ENCODE measurements around the gene HOXA11.

DNA sequence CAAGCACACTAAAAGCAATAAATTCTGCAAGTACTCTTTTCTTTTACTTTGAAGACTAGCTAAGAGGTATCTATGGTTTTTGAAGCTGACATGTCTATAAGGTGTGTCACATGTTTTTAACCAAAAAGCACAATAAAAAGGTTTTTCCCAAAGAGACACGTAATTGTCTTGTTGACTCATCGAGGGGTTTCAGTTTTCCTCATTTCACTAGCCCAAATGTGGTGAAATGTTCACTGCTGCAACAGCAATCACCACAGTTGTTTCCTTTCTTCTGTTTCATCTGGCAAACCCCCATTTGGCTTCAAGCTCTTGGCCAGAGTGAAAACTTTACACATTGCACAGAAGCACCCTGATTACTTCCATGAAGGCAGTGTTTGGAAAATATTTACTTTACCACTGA, 50.6 kb downstream of the HOXA11 start:
- TF ChIP-seq, protein P1, sequence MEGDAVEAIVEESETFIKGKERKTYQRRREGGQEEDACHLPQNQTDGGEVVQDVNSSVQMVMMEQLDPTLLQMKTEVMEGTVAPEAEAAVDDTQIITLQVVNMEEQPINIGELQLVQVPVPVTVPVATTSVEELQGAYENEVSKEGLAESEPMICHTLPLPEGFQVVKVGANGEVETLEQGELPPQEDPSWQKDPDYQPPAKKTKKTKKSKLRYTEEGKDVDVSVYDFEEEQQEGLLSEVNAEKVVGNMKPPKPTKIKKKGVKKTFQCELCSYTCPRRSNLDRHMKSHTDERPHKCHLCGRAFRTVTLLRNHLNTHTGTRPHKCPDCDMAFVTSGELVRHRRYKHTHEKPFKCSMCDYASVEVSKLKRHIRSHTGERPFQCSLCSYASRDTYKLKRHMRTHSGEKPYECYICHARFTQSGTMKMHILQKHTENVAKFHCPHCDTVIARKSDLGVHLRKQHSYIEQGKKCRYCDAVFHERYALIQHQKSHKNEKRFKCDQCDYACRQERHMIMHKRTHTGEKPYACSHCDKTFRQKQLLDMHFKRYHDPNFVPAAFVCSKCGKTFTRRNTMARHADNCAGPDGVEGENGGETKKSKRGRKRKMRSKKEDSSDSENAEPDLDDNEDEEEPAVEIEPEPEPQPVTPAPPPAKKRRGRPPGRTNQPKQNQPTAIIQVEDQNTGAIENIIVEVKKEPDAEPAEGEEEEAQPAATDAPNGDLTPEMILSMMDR (IDR thresholded peaks at IDR 0.05 in 2 of 3, conservative IDR thresholded peaks at IDR 0.05 in 1 of 3; ENCODE audit: control insufficient read depth in 2 of 3, extremely low read depth in 1 of 3, insufficient read depth in 1 of 3, low read depth in 3 of 3, low read length in 3 of 3): no peak
- no peak for TF ChIP-seq POLR2AphosphoS5 (IDR thresholded peaks at IDR 0.05; ENCODE audit: low read length)
- TF ChIP-seq, protein P2, sequence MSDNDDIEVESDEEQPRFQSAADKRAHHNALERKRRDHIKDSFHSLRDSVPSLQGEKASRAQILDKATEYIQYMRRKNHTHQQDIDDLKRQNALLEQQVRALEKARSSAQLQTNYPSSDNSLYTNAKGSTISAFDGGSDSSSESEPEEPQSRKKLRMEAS (IDR thresholded peaks at IDR 0.05; ENCODE audit: low read depth, low read length): no peak
- no peak for TF ChIP-seq ASH2L (IDR thresholded peaks at IDR 0.05; ENCODE audit: borderline replicate concordance, low read depth)
- TF ChIP-seq, protein P3, sequence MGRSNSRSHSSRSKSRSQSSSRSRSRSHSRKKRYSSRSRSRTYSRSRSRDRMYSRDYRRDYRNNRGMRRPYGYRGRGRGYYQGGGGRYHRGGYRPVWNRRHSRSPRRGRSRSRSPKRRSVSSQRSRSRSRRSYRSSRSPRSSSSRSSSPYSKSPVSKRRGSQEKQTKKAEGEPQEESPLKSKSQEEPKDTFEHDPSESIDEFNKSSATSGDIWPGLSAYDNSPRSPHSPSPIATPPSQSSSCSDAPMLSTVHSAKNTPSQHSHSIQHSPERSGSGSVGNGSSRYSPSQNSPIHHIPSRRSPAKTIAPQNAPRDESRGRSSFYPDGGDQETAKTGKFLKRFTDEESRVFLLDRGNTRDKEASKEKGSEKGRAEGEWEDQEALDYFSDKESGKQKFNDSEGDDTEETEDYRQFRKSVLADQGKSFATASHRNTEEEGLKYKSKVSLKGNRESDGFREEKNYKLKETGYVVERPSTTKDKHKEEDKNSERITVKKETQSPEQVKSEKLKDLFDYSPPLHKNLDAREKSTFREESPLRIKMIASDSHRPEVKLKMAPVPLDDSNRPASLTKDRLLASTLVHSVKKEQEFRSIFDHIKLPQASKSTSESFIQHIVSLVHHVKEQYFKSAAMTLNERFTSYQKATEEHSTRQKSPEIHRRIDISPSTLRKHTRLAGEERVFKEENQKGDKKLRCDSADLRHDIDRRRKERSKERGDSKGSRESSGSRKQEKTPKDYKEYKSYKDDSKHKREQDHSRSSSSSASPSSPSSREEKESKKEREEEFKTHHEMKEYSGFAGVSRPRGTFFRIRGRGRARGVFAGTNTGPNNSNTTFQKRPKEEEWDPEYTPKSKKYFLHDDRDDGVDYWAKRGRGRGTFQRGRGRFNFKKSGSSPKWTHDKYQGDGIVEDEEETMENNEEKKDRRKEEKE (IDR thresholded peaks at IDR 0.05): no peak
- TF ChIP-seq HDGF (IDR thresholded peaks at IDR 0.05): no peak
- TF ChIP-seq NBN (IDR thresholded peaks at IDR 0.05): no peak
- TF ChIP-seq, protein P4, sequence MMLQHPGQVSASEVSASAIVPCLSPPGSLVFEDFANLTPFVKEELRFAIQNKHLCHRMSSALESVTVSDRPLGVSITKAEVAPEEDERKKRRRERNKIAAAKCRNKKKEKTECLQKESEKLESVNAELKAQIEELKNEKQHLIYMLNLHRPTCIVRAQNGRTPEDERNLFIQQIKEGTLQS (IDR thresholded peaks at IDR 0.05; ENCODE audit: borderline replicate concordance, extremely low read depth, low read depth, low read length): no peak
- TF ChIP-seq, protein P5, sequence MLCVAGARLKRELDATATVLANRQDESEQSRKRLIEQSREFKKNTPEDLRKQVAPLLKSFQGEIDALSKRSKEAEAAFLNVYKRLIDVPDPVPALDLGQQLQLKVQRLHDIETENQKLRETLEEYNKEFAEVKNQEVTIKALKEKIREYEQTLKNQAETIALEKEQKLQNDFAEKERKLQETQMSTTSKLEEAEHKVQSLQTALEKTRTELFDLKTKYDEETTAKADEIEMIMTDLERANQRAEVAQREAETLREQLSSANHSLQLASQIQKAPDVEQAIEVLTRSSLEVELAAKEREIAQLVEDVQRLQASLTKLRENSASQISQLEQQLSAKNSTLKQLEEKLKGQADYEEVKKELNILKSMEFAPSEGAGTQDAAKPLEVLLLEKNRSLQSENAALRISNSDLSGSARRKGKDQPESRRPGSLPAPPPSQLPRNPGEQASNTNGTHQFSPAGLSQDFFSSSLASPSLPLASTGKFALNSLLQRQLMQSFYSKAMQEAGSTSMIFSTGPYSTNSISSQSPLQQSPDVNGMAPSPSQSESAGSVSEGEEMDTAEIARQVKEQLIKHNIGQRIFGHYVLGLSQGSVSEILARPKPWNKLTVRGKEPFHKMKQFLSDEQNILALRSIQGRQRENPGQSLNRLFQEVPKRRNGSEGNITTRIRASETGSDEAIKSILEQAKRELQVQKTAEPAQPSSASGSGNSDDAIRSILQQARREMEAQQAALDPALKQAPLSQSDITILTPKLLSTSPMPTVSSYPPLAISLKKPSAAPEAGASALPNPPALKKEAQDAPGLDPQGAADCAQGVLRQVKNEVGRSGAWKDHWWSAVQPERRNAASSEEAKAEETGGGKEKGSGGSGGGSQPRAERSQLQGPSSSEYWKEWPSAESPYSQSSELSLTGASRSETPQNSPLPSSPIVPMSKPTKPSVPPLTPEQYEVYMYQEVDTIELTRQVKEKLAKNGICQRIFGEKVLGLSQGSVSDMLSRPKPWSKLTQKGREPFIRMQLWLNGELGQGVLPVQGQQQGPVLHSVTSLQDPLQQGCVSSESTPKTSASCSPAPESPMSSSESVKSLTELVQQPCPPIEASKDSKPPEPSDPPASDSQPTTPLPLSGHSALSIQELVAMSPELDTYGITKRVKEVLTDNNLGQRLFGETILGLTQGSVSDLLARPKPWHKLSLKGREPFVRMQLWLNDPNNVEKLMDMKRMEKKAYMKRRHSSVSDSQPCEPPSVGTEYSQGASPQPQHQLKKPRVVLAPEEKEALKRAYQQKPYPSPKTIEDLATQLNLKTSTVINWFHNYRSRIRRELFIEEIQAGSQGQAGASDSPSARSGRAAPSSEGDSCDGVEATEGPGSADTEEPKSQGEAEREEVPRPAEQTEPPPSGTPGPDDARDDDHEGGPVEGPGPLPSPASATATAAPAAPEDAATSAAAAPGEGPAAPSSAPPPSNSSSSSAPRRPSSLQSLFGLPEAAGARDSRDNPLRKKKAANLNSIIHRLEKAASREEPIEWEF (IDR thresholded peaks at IDR 0.05; ENCODE audit: insufficient replicate concordance, low read depth, low read length): no peak
